ENCODE results near the gene SMIM17.
"Not testable (repeated sequence)": the region's sequence is repeated elsewhere in the genome, so short reads cannot be mapped to it uniquely, and the experiment has no call there.

The SMIM17 gene

GRCh38 chr19:56660381-56661107 is 17.6 kb downstream of the SMIM17 start:
- no peak for DNase-seq

GRCh38 chr19:56661248-56661647 is 18.3 kb downstream of the SMIM17 start:
- no peak for DNase-seq

GRCh38 chr19:56663931-56664500 is 21.1 kb downstream of the SMIM17 start:
- no peak for DNase-seq

- no peak for DNase-seq
Observed at GRCh38 chr19:56664511-56664910, 21.6 kb downstream of the SMIM17 start.

- DNase-seq = no peak
Observed at GRCh38 chr19:56667311-56667870, 24.4 kb downstream of the SMIM17 start.

GRCh38 chr19:56668676-56669075 is 25.7 kb downstream of the SMIM17 start:
- DNase-seq = no peak

GRCh38 chr19:56670401-56670960 is 27.5 kb downstream of the SMIM17 start:
- DNase-seq = no peak

- no peak for DNase-seq
Observed at GRCh38 chr19:56670961-56671612, 28.1 kb downstream of the SMIM17 start.

- DNase-seq = no peak
Observed at GRCh38 chr19:56671613-56671994, 28.6 kb downstream of the SMIM17 start, which contains the start of gene ZNF835. ZNF835 (minus strand) TSS chr19:56671757; CDS start chr19:56665198, 6,559 bp downstream.

GRCh38 chr19:56672610-56673009 is 29.7 kb downstream of the SMIM17 start:
- not testable (repeated sequence) for DNase-seq

- DNase-seq = no peak
Observed at GRCh38 chr19:56678205-56678604, 35.2 kb downstream of the SMIM17 start.

- DNase-seq = no peak
Observed at GRCh38 chr19:56681702-56682101, 38.7 kb downstream of the SMIM17 start.

- no peak for DNase-seq
Observed at GRCh38 chr19:56683116-56683515, 40.2 kb downstream of the SMIM17 start.

- no peak for DNase-seq
Observed at GRCh38 chr19:56687031-56687430, 44.1 kb downstream of the SMIM17 start.

GRCh38 chr19:56689198-56689597 is 46.2 kb downstream of the SMIM17 start:
- DNase-seq = no peak

- no peak for DNase-seq
Observed at GRCh38 chr19:56690670-56691069, 47.7 kb downstream of the SMIM17 start.

GRCh38 chr19:56692206-56692895 is 49.4 kb downstream of the SMIM17 start:
- no peak for DNase-seq

- no peak for DNase-seq
Observed at GRCh38 chr19:56699552-56699951, 56.6 kb downstream of the SMIM17 start.

- no peak for DNase-seq
Observed at GRCh38 chr19:56701895-56702294, 58.9 kb downstream of the SMIM17 start.

GRCh38 chr19:56705939-56706338 is 63.0 kb downstream of the SMIM17 start:
- DNase-seq = no peak
